ENCODE data around the gene UGT1A1.

DNA sequence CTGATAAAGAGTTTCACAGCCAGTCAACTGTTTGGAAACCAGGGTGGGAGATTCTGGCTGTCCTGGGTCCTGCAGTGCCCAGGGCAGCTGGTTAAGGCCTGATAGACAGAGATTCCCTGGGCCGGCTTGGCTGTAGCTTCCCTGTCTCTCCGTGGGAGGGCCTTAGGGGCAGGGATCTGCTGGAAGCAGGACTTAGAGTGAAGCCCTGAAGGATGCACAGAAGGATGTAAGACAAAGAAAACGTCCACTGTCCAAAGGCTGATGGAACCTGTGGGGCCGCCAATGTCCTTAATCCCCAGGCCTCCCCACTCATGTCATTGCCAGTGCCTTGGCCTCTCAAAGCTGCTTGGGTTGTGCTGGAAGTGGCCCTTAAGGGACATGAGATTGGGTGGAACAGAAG lies 51.0 kb downstream of the UGT1A1 start:
- TF ChIP-seq, protein P1, sequence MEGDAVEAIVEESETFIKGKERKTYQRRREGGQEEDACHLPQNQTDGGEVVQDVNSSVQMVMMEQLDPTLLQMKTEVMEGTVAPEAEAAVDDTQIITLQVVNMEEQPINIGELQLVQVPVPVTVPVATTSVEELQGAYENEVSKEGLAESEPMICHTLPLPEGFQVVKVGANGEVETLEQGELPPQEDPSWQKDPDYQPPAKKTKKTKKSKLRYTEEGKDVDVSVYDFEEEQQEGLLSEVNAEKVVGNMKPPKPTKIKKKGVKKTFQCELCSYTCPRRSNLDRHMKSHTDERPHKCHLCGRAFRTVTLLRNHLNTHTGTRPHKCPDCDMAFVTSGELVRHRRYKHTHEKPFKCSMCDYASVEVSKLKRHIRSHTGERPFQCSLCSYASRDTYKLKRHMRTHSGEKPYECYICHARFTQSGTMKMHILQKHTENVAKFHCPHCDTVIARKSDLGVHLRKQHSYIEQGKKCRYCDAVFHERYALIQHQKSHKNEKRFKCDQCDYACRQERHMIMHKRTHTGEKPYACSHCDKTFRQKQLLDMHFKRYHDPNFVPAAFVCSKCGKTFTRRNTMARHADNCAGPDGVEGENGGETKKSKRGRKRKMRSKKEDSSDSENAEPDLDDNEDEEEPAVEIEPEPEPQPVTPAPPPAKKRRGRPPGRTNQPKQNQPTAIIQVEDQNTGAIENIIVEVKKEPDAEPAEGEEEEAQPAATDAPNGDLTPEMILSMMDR (IDR thresholded peaks at IDR 0.05), result no peak
- TF ChIP-seq POLR2A (IDR thresholded peaks at IDR 0.05), result no peak

Measured in adrenal gland (tissue), 5 donors.